GM12873 (cell line): ENCODE measurements around the gene CPLX1.

Experiments used
- TF ChIP-seq, protein P1 (sequence below): IDR thresholded peaks from 2 replicates; pipeline ENCODE4 v1.5.1; 2012; ENCODE audit warnings: low read depth, mild to moderate bottlenecking, moderate library complexity, low read length, control low read depth; ENCODE audit not compliant: insufficient read depth; ENCODE audit errors: missing control alignments

CPLX1 gene

DNA sequence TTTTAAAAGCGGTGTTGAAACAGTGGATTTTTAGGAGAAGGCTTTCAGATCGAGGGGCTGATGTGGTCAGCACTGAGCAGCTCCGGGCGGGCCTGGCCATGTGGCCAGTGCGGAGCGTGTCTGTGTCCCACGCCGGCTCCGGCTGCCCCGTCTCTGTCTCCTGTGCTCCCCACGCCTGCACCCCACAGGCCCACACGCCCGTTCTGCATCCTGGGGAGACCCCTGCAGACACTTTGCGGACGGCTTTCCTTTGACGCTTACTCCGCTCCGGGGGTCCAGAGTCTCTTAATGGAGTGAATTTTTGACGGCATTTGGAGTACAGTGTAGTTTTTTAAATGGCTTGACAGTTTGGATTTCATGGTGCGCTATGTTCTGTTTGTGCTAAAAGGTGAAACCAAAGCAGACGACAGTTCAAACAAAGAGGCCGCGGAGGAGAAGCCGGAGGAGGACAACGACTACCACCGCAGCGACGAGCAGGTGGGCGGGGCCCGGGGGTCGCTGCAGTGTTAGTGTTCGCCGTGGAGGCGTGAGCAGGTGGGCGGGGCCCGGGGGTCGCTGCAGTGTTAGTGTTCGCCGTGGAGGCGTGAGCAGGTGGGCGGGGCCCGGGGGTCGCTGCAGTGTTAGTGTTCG is 81.6 kb downstream of the CPLX1 start:
- TF ChIP-seq, protein P1, sequence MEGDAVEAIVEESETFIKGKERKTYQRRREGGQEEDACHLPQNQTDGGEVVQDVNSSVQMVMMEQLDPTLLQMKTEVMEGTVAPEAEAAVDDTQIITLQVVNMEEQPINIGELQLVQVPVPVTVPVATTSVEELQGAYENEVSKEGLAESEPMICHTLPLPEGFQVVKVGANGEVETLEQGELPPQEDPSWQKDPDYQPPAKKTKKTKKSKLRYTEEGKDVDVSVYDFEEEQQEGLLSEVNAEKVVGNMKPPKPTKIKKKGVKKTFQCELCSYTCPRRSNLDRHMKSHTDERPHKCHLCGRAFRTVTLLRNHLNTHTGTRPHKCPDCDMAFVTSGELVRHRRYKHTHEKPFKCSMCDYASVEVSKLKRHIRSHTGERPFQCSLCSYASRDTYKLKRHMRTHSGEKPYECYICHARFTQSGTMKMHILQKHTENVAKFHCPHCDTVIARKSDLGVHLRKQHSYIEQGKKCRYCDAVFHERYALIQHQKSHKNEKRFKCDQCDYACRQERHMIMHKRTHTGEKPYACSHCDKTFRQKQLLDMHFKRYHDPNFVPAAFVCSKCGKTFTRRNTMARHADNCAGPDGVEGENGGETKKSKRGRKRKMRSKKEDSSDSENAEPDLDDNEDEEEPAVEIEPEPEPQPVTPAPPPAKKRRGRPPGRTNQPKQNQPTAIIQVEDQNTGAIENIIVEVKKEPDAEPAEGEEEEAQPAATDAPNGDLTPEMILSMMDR, result no peak

DNA sequence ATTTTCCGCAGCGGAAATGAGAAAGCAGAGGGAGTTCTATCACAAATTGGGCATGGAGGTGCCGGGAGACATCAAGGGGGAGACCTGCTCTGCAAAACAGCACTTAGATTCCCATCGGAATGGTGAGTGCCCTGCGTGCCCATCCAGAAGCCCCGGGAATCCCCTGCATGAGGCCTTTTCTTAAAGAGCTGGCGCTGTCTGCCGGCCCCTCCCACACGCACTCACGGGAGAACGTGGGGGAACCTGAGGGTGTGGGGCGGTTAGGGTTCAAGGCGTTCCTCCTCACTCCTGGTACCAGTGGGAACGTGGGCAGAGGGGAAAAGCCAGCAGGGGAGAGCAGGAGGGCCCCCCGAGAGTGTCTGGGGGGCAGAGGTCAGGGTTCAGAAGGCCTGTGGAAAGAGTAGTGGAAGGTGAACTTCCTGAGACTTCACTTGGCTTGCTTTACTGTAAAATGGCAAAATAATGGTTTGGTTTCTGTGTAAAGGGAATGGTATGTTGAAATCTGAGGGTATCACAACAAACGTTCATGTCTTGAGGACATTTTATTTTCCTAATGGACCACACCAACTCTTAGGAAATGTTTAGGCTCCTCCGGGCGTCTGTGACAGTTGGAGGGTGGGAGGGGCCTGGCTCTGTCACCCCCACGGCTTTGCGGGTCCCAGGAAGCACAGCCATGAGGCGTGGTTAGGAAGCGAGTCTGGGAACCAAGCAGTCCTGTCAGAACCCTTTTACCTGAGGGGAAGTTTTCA is 82.3 kb downstream of the CPLX1 start:
- TF ChIP-seq, protein P1, result no peak

DNA sequence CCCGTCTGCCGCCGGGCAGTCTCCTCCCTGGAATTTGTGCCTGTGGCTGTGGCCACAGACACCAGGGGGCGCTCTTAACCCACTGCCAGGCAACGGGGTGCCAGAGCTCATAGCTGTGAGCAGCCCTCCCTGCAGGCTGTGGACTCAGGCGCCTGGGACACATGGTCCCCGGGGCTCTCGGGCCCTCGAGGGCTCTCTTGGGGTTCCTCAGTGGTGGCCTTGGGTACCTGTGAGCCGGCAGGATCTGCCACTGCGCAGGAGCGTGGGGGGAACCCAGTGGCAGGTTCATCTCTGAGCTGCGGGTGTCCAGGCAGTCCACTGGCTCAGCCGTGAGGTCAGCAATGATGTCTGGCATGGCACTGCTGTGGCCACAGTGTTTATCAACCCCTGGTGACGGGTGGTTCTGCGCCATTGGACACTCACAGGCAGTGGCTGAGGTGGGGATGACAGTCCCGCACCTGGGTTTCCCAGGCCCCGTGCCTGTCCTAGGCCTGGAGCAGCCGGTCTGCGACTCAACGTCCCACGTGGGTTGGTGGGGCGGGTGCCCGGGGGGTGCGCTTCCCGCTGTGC is 83.1 kb downstream of the CPLX1 start:
- TF ChIP-seq, protein P1, result peak; percentile 91

DNA sequence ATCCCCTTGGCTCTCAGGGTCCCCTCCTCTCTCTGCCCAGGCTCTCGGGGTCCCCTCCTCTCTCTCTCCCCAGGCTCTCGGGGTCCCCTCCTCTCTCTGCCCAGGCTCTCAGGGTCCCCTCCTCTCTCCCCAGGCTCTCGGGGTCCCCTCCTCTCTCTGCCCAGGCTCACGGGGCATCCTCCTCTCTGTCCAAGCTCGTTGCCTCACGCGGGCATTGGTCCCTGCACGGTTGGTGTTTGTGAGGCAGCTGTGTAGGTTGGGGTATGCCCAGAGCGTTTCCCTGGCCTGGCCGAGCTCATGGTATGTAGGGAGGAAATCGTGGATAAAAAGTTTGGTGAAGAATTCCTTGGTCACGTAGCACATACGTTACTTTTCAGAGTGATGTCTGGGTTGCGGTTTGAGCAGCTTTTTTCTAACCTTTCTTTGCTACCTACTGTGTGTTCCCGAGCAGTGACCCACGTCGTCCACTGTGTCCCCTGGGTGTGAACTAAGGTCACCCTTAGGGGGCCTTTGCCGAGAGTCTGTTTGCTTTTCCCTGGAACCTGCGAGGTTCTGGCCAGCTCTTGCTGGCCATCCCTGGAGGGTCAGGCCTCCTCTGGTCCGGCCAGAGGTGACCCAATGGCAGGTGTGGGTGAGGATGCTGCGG is 83.7 kb downstream of the CPLX1 start:
- TF ChIP-seq, protein P1, result no peak

DNA sequence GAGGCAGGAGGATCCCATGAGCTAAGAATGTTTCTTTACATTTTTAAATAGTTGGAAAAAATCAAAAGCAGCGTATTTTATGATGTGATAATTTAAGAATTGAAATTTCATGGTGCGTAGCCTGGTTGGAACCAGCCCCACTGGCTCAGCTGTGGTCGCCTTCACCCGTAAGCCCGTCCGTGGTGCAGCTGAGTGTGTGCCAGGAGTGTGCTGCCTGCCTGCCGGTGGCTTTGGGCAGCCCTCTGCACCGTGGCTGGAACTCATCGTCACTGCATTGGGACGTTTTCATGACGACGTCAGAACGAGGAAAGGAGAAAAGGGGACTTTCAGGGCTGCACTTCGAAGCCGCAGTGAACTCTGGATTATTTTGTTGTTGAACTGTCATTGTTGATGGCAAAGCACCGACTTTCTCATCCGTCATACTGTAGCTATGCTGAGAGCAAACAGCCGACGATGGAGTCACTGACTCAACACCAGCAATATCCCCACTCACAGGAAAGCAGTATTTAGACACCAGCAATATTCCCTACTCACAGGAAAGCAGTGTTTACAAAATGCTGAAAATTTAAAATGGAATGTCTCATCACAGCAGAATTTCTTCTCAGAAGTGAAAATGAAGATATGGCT is 85.2 kb downstream of the CPLX1 start:
- TF ChIP-seq, protein P1, result no peak

DNA sequence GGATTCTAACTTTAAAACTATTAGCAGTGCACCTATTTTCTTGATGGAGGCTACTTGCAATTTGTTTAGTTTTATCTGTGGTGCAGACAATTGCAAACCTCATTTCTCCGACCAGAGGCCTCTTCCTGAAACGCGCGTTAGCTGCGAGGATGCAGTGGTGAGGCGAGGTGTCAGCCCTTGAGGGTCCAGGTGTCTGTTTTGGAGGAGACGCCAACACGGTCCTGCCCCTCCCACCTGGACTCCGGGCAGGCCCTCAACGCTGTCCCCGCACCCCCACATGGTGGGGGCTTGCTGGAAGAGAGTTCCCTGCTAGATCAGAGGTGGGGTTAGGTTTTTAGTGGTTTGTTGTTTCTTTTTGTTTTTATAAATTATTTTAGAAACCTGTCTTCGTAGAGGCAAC is 85.9 kb downstream of the CPLX1 start:
- TF ChIP-seq, protein P1, result no peak
